Activated CD4-positive, alpha-beta T cell treated with anti-CD3 and anti-CD28 coated beads, Interleukin-2, amount 50 U/mL, for 48 hours (primary cell): ENCODE measurements around the gene CPNE8.

Experiments
- DNase-seq, 2 experiments: peaks; one replicate each; pipeline ENCODE4 v3.0.0-alpha.2; 2020

CPNE8 gene

GRCh38 chr12:38713294-38713693 lies 192.1 kb downstream of the CPNE8 start:
- no peak for DNase-seq

DNA sequence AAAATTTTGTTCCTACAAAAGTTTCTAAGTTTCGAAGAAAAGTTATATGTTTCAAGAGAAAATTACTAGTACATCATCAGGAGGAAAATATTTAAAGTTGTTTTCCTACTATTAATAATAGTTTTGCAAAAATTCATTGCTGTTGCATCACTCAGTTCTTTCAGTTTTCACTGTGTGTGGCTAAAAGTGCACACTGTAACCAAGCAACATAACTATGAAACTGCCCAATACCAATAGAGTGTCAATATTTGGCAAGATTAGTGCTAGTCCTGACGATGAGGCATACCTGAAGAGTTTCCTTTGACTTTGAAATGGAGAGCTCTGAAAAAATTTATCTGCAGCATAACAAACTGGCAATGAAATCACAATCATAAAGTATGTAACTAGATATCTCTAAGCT lies 194.3 kb downstream of the CPNE8 start:
- no peak for DNase-seq

GRCh38 chr12:38708466-38708865 lies 196.9 kb downstream of the CPNE8 start:
- no peak for DNase-seq

- no peak for DNase-seq
Observed at GRCh38 chr12:38707648-38708047, 197.7 kb downstream of the CPNE8 start.

GRCh38 chr12:38697289-38697688 lies 208.1 kb downstream of the CPNE8 start:
- no peak for DNase-seq

GRCh38 chr12:38695057-38695456 lies 210.3 kb downstream of the CPNE8 start:
- DNase-seq, result no peak

GRCh38 chr12:38691164-38691563 lies 214.2 kb downstream of the CPNE8 start:
- no peak for DNase-seq

GRCh38 chr12:38690646-38691045 lies 214.7 kb downstream of the CPNE8 start:
- no peak for DNase-seq

- no peak for DNase-seq
Observed at GRCh38 chr12:38689704-38690103, 215.7 kb downstream of the CPNE8 start.

- DNase-seq, result no peak
Observed at GRCh38 chr12:38689195-38689594, 216.2 kb downstream of the CPNE8 start.

DNA sequence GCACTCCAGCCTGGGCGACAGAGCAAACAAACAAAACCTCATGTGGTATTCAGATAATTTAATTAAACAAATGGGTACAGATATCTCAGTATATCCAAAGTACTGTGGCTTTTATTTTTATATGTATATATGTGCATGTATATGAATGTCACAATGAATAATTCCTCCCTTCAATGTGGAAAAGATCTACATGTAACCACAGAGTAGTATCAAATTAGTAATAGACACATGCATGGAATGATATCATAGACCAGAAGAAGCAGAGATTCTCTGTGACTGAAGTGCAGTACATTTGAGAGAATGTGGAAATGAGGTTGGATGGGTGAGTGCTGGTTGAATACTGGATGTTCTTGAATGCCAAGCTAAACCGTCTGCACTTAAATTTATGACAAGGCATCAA lies 222.9 kb downstream of the CPNE8 start:
- no peak for DNase-seq

GRCh38 chr12:38669530-38669929 lies 235.9 kb downstream of the CPNE8 start:
- DNase-seq, result no peak

GRCh38 chr12:38669081-38669480 lies 236.3 kb downstream of the CPNE8 start:
- no peak for DNase-seq

DNA sequence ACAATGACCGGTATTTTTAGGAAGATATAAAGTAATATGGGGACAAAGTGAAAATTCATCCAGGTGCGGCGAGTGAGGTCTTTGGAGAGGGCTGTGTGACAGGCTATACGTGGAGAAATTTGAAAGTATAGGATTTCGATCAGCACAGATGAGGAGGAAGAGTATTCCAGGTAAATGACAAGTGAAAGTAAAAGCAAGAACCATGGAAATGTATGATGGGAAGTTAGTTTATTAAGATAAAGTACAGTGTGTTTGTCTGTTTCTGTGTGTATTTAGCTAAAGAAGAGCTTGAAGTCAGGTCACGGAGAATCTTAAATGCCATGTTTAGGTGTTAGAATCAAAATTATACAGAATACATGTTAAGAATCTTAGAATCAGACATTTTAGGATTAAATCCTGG lies 239.0 kb downstream of the CPNE8 start:
- no peak for DNase-seq

GRCh38 chr12:38664661-38665269 lies 240.6 kb downstream of the CPNE8 start:
- no peak for DNase-seq

DNA sequence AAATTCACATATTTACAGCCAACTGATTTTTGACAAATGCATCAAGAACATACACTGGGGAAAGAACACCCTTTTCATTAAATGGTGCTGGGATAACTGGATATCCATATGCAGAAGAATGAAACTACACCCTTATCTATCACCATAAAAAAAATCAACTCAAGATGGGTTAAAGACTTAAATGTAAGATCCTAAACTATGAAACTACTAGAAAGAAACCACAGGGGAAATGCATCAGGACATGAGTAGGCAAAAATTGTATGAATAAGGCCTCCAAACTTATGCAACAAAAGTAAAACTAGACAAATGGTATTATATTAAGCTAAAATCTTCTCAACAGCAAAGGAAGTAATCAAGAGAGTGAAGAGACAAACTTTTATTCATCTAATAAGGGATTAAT lies 242.6 kb downstream of the CPNE8 start:
- DNase-seq, result no peak

GRCh38 chr12:38653650-38654049 lies 251.7 kb downstream of the CPNE8 start:
- no peak for DNase-seq

DNA sequence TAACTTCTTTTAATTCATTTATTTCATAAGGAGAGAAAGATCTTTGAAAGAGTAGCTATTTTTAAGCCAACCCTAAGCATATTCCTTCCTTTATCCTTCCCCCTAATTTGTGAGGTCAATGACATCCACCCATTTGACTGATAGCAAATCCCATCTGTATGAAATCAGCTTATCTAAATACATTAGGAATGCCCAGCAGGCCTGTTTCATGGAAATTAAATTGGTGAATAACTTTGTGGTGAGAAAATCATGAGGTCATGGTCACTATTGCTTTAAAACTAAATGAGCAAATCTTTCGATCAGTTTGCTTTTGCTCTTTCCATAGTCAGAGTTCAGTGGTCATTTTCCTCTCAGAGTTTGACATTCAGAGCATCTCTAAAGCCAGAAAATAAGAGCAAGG lies 256.6 kb downstream of the CPNE8 start:
- no peak for DNase-seq

DNA sequence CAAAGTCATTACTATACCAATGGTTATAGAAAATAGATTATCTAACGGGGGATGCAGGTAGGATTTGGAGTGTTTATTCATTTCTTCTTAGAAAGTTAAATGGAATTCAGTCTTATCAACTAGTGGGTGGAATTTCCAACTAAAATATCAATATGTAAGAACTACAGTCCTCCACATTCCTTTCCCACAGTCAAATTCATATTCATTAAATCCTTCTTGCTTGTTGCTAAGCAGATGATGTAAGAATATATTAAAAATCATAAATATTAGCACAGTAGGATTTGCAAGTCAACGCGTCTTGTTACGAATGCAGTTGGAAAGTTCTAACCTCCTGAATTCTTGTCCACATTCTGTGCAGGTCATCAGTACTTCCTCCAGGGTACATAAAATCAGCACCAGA lies 259.2 kb downstream of the CPNE8 start:
- DNase-seq, result no peak

DNA sequence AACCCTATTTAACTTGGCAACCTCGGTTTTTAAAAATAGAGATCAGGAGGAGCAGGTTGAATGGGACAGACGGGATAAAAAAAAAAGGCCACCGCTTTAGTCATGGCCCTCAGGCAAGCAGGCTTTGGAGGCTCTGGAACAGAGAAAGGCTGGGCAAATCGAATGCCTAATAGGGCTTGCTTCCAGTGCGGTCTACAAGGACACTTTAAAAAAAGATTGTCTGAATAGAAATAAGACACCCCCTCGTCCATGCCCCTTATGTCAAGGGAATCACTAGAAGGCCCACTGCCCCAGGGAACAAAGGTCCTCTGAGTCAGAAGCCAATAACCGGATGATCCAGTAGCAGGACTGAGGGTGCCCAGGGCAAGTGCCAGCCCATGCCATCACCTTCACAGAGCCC lies 265.8 kb downstream of the CPNE8 start:
- no peak for DNase-seq

- no peak for DNase-seq
Observed at GRCh38 chr12:38638401-38638800, 267.0 kb downstream of the CPNE8 start.

GRCh38 chr12:38633511-38633910 lies 271.9 kb downstream of the CPNE8 start:
- DNase-seq, result no peak

DNA sequence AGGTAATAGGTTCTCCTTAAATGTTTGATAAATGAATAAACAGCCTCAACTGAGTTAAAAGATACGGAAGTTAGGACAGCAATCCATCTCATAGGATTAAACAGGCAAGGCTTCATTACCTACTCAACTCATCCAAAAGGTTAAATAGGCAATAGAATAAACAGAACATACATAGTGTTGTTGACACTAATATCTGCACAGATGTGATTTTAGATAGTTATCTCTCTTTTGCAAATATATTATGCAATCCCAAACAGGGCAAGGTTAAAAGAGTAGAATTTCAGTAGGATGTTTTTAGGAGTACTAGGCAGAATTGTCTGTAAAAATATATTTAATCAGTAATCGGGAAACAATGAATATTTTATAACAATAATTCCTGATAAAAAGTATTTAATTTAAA lies 276.3 kb downstream of the CPNE8 start:
- no peak for DNase-seq

GRCh38 chr12:38628288-38628687 lies 277.1 kb downstream of the CPNE8 start:
- no peak for DNase-seq

GRCh38 chr12:38625306-38625705 lies 280.1 kb downstream of the CPNE8 start:
- no peak for DNase-seq

DNA sequence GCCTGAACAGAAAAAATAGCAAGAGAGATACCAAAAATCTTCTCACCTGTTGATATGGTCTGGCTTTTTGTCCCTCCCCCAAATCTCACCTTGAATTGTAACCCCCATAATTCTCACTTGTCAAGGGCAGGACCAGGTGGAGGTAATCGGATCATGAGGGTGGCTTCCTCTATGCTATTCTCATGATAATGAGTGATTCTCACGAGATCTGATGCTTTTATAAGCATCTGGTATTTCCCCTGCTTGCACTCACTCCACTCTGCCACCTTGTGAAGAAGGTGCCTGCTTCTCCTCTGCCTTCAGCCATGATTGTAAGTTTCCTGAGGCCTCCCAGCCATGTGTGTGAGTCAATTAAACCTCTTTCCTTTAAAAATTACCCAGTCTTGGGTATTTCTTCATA lies 291.2 kb downstream of the CPNE8 start:
- DNase-seq, result no peak
